Measurements from ENCODE around the gene ARHGAP12. TPM values are rescaled to one million over a fixed set of nuclear protein-coding genes. Genes with fewer than 3 reads are reported as not detected.
"Not testable (repeated sequence)": the region's sequence is repeated elsewhere in the genome, so short reads cannot be mapped to it uniquely, and the experiment has no call there.

Gene ARHGAP12
- total RNA-seq, 2 experiments from 2014 or later, result 5.5 to 6.4 TPM

GRCh38 chr10:31897506-31897905, 31.1 kb downstream of the ARHGAP12 start:
- DNase-seq (no peak), ATAC-seq (no peak)
- ChIA-PET CTCF (no interaction called here), POLR2A (no interaction called here)
- Mint-ChIP-seq H3K27ac (no peak overlapping the region), H3K36me3 (ENCODE audit: low read depth) (peaks cover 31% of the 10 kb centered on the region), H3K27me3 (no peaks in the 10 kb centered on the region), H3K4me3 (no peak overlapping the region), H3K9me3 (ENCODE audit: low read depth) (peaks cover 4% of the 10 kb centered on the region), H3K4me1 (peaks cover 43% of the 10 kb centered on the region)
- intact Hi-C loops (cut with DNase I, micrococcal nuclease), result no loop called here

GRCh38 chr10:31896968-31897384, 31.7 kb downstream of the ARHGAP12 start:
- no peak overlapping the region for H3K27ac Mint-ChIP-seq
- POLR2A ChIA-PET, result interaction anchor here (0.6 kb wide), 1 partner anchor 80 kb away, joined by 4 read pairs; no protein-coding TSS in a partner anchor
- peaks cover 46% of the 10 kb centered on the region for H3K4me1 Mint-ChIP-seq

GRCh38 chr10:31895722-31896121, 32.9 kb downstream of the ARHGAP12 start:
- not testable (repeated sequence) for H3K4me3 Mint-ChIP-seq, ATAC-seq
- CTCF ChIA-PET, result interaction anchor here (0.8 to 1.5 kb wide), 2 partner anchors 9 to 16 kb away, joined by 3 read pairs; no protein-coding TSS in a partner anchor

More at GRCh38 chr10:31896968-31897384, 31.7 kb downstream of the ARHGAP12 start:
- no peaks in the 10 kb centered on the region for H3K27me3 Mint-ChIP-seq
- CTCF ChIA-PET, result interaction anchor here (0.8 to 1.5 kb wide), 4 partner anchors 15 to 443 kb away, joined by 3 to 4 read pairs (median 3); no protein-coding TSS in a partner anchor
- ATAC-seq (no peak), DNase-seq (no peak)
- intact Hi-C loops (cut with DNase I, micrococcal nuclease), result no loop called here
- no peak overlapping the region for H3K4me3 Mint-ChIP-seq
- peaks cover 34% of the 10 kb centered on the region for H3K36me3 Mint-ChIP-seq (ENCODE audit: low read depth)
- H3K9me3 Mint-ChIP-seq (ENCODE audit: low read depth), result peaks cover 4% of the 10 kb centered on the region

GRCh38 chr10:31888442-31888841, 40.2 kb downstream of the ARHGAP12 start:
- Mint-ChIP-seq H3K4me1 (peaks cover 51% of the 10 kb centered on the region), H3K27ac (no peak overlapping the region), H3K4me3 (no peak overlapping the region), H3K27me3 (no peaks in the 10 kb centered on the region), H3K36me3 (ENCODE audit: low read depth) (peaks cover 8% of the 10 kb centered on the region), H3K9me3 (ENCODE audit: low read depth) (peaks cover 3% of the 10 kb centered on the region)
- intact Hi-C loops (cut with DNase I, micrococcal nuclease), result no loop called here
- DNase-seq (no peak), ATAC-seq (no peak)
- POLR2A ChIA-PET, result no interaction called here
- CTCF ChIA-PET, result no interaction called here

More at GRCh38 chr10:31895722-31896121, 32.9 kb downstream of the ARHGAP12 start:
- H3K27me3 Mint-ChIP-seq; intact Hi-C loops (cut with DNase I, micrococcal nuclease); H3K9me3 Mint-ChIP-seq (ENCODE audit: low read depth); DNase-seq; H3K27ac Mint-ChIP-seq; POLR2A ChIA-PET: not testable (repeated sequence)
- H3K36me3 Mint-ChIP-seq (ENCODE audit: low read depth), result peaks cover 30% of the 10 kb centered on the region
- peaks cover 49% of the 10 kb centered on the region for H3K4me1 Mint-ChIP-seq

- intact Hi-C loops (cut with DNase I, micrococcal nuclease), result no loop called here
- ChIA-PET CTCF (no interaction called here), POLR2A (interaction anchor here (0.7 kb wide), 1 partner anchor 56 kb away, joined by 3 read pairs; no protein-coding TSS in a partner anchor)
- no peak overlapping the region for H3K4me3 Mint-ChIP-seq
- DNase-seq (no peak), ATAC-seq (no peak)
- H3K9me3 Mint-ChIP-seq (ENCODE audit: low read depth), result peaks cover 3% of the 10 kb centered on the region
- no peak overlapping the region for H3K27ac Mint-ChIP-seq
- no peaks in the 10 kb centered on the region for H3K27me3 Mint-ChIP-seq
- peaks cover 5% of the 10 kb centered on the region for H3K36me3 Mint-ChIP-seq (ENCODE audit: low read depth)
- H3K4me1 Mint-ChIP-seq, result peaks cover 49% of the 10 kb centered on the region
Measured at GRCh38 chr10:31887850-31888249, 40.8 kb downstream of the ARHGAP12 start.

- H3K27me3 Mint-ChIP-seq, result no peaks in the 10 kb centered on the region
- no peak for ATAC-seq
- H3K4me1 Mint-ChIP-seq, result peaks cover 42% of the 10 kb centered on the region
- no peak for DNase-seq
- H3K27ac Mint-ChIP-seq, result no peak overlapping the region
- POLR2A ChIA-PET, result no interaction called here
- intact Hi-C loops (cut with DNase I, micrococcal nuclease), result no loop called here
- no peaks in the 10 kb centered on the region for H3K9me3 Mint-ChIP-seq (ENCODE audit: low read depth)
- H3K4me3 Mint-ChIP-seq, result no peak overlapping the region
- no peaks in the 10 kb centered on the region for H3K36me3 Mint-ChIP-seq (ENCODE audit: low read depth)
- CTCF ChIA-PET, result interaction anchor here (0.6 to 0.7 kb wide), 2 partner anchors 25 to 121 kb away, joined by 3 read pairs; no protein-coding TSS in a partner anchor
Measured at GRCh38 chr10:31886885-31887284, 41.7 kb downstream of the ARHGAP12 start.

GRCh38 chr10:31885971-31886370, 42.7 kb downstream of the ARHGAP12 start:
- no peaks in the 10 kb centered on the region for H3K36me3 Mint-ChIP-seq (ENCODE audit: low read depth)
- CTCF ChIA-PET, result interaction anchor here (0.7 to 1.2 kb wide), 2 partner anchors 24 to 50 kb away, joined by 3 read pairs; no protein-coding TSS in a partner anchor
- intact Hi-C loops (cut with DNase I, micrococcal nuclease), result no loop called here
- POLR2A ChIA-PET, result interaction anchor here (0.6 kb wide), 1 partner anchor 33 kb away, joined by 3 read pairs; no protein-coding TSS in a partner anchor
- H3K27ac Mint-ChIP-seq, result no peak overlapping the region
- no peak overlapping the region for H3K4me3 Mint-ChIP-seq
- no peaks in the 10 kb centered on the region for H3K9me3 Mint-ChIP-seq (ENCODE audit: low read depth)
- DNase-seq (no peak), ATAC-seq (no peak)
- H3K4me1 Mint-ChIP-seq, result peaks cover 36% of the 10 kb centered on the region
- no peaks in the 10 kb centered on the region for H3K27me3 Mint-ChIP-seq

- POLR2A ChIA-PET, result no interaction called here
Measured at GRCh38 chr10:31884386-31884785, 44.2 kb downstream of the ARHGAP12 start.

GRCh38 chr10:31883397-31883796, 45.2 kb downstream of the ARHGAP12 start:
- Mint-ChIP-seq H3K9me3 (ENCODE audit: low read depth) (no peaks in the 10 kb centered on the region), H3K4me1 (peaks cover 34% of the 10 kb centered on the region), H3K36me3 (ENCODE audit: low read depth) (no peaks in the 10 kb centered on the region), H3K27ac (no peak overlapping the region), H3K27me3 (no peaks in the 10 kb centered on the region), H3K4me3 (no peak overlapping the region)
- DNase-seq (no peak), ATAC-seq (no peak)
- ChIA-PET POLR2A (no interaction called here), CTCF (interaction anchor here (0.9 to 1.7 kb wide), 4 partner anchors 17 to 487 kb away, joined by 3 to 5 read pairs (median 3); no protein-coding TSS in a partner anchor)
- intact Hi-C loops (cut with DNase I, micrococcal nuclease), result no loop called here

More at GRCh38 chr10:31884386-31884785, 44.2 kb downstream of the ARHGAP12 start:
- DNase-seq (no peak), ATAC-seq (no peak)
- intact Hi-C loops (cut with DNase I, micrococcal nuclease), result no loop called here
- Mint-ChIP-seq H3K36me3 (ENCODE audit: low read depth) (no peaks in the 10 kb centered on the region), H3K27ac (no peak overlapping the region), H3K4me3 (no peak overlapping the region), H3K4me1 (peaks cover 35% of the 10 kb centered on the region), H3K27me3 (no peaks in the 10 kb centered on the region), H3K9me3 (ENCODE audit: low read depth) (no peaks in the 10 kb centered on the region)
- CTCF ChIA-PET, result no interaction called here

- no peak for ATAC-seq
- intact Hi-C loops (cut with DNase I, micrococcal nuclease), result no loop called here
- Mint-ChIP-seq H3K4me3 (no peak overlapping the region), H3K9me3 (ENCODE audit: low read depth) (no peaks in the 10 kb centered on the region), H3K27ac (no peak overlapping the region), H3K36me3 (ENCODE audit: low read depth) (no peaks in the 10 kb centered on the region), H3K4me1 (peaks cover 37% of the 10 kb centered on the region), H3K27me3 (no peaks in the 10 kb centered on the region)
- DNase-seq, result no peak
- ChIA-PET POLR2A (no interaction called here), CTCF (interaction anchor here (0.8 to 3.5 kb wide), 2 partner anchors 16 to 68 kb away, joined by 3 to 14 read pairs; no protein-coding TSS in a partner anchor)
Measured at GRCh38 chr10:31878486-31878885, 50.1 kb downstream of the ARHGAP12 start.

- H3K9me3 Mint-ChIP-seq (ENCODE audit: low read depth), result no peaks in the 10 kb centered on the region
- ChIA-PET POLR2A (no interaction called here), CTCF (interaction anchor here (3.5 kb wide), 1 partner anchor 14 kb away, joined by 14 read pairs; no protein-coding TSS in a partner anchor)
- DNase-seq (no peak), ATAC-seq (peak; percentile 60)
- H3K36me3 Mint-ChIP-seq (ENCODE audit: low read depth), result no peaks in the 10 kb centered on the region
- H3K27ac Mint-ChIP-seq, result peak overlapping the region; percentile 62
- H3K4me3 Mint-ChIP-seq, result peak overlapping the region; percentile 12
- intact Hi-C loops (cut with DNase I, micrococcal nuclease), result no loop called here
- H3K4me1 Mint-ChIP-seq, result peaks cover 35% of the 10 kb centered on the region
- no peaks in the 10 kb centered on the region for H3K27me3 Mint-ChIP-seq
Measured at GRCh38 chr10:31876652-31877352, 51.8 kb downstream of the ARHGAP12 start.

- H3K4me3 Mint-ChIP-seq, result no peak overlapping the region
- H3K4me1 Mint-ChIP-seq, result peaks cover 35% of the 10 kb centered on the region
- H3K27me3 Mint-ChIP-seq, result no peaks in the 10 kb centered on the region
- H3K27ac Mint-ChIP-seq, result no peak overlapping the region
- ATAC-seq (peak; percentile 65), DNase-seq (peak; percentile 28)
- ChIA-PET POLR2A (no interaction called here), CTCF (interaction anchor here (3.5 kb wide), 1 partner anchor 13 kb away, joined by 14 read pairs; no protein-coding TSS in a partner anchor)
- intact Hi-C loops (cut with DNase I, micrococcal nuclease), result loop anchor here (1.0 to 2.0 kb wide), 2 partner anchors 49 kb away; no protein-coding TSS in a partner anchor
- no peaks in the 10 kb centered on the region for H3K9me3 Mint-ChIP-seq (ENCODE audit: low read depth)
- no peaks in the 10 kb centered on the region for H3K36me3 Mint-ChIP-seq (ENCODE audit: low read depth)
Measured at GRCh38 chr10:31875608-31876007, 53.0 kb downstream of the ARHGAP12 start.

All from activated CD4-positive, alpha-beta T cell treated with anti-CD3 and anti-CD28 coated beads for 36 hours (primary cell).